Measurements from ENCODE around the gene ZFC3H1. TPM values are rescaled to one million over a fixed set of nuclear protein-coding genes. Genes with fewer than 3 reads are reported as not detected.
A peak's percentile ranks its signal among the peaks of the same experiment; 100 is the strongest.

Gene ZFC3H1
- total and polyA plus RNA-seq, 9 of the 15 experiments (the other 6 are each of a cell fraction or from before 2014, with no cell fraction given) = 14.8 to 80.5 (median 22.1) TPM

DNA sequence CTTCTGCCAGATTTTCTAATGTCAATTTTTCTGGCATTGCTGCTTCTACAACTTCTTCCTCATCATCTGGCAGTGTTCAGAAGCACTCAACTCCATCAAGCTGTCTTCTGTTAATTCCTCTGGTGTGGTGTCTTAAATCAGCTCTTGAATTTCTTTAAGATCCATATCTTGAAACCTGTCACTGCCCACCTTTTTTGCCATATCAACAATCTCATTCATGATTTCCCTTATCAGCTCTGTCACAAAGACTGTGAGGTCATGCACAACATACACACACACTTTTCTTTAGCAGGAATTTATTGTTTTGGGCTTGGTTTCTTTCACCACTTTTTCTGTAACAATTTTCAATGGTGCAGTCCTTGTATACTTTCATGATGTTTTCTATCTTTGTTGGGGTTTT is 7.7 kb upstream of the ZFC3H1 start:
- H3K9me3 ChIP-seq (replicated peaks; ENCODE audit: control insufficient read depth, insufficient read depth, low read depth, low read length) = no peaks in the 10 kb centered on the region
- POLR2A ChIA-PET = no interaction called here
- peaks cover 10% of the 10 kb centered on the region for H3K79me2 ChIP-seq (ENCODE audit: control insufficient read depth, insufficient read depth, low read length)
- H3K27ac ChIP-seq (ENCODE audit: extremely low read depth, low read depth, low read length) = peak overlapping the region; percentile 65; the same call in 2 of the 3 replicates
- in situ Hi-C loops (cut with MboI) (no loop called here), intact Hi-C loops (cut with micrococcal nuclease) (no loop called here)
- no peaks in the 10 kb centered on the region for H4K20me1 ChIP-seq (replicated peaks; ENCODE audit: control insufficient read depth, insufficient read depth, low read length)
- H3K9ac ChIP-seq (ENCODE audit: insufficient read depth in 1 of 2, low read depth in 2 of 2, low read length in 2 of 2) = peak overlapping the region in 1 of 2 experiments; percentile 38; a peak in 2 of 4 replicates
- no TSS peak for BruUV-seq (replicated peaks)
- H3K4me1 ChIP-seq (replicated peaks in 1 of 2; ENCODE audit: control insufficient read depth in 2 of 2, insufficient read depth in 2 of 2, low read length in 2 of 2) = peaks cover 0 to 27% of the 10 kb centered on the region in 2 experiments; a peak in 2 of 5 replicates
- peak; percentile 6; the same call in 2 of the 3 replicates for ATAC-seq
- CTCF ChIA-PET (ENCODE audit: low intra/inter-chr PET ratio) = no interaction called here
- 0 out of 2 replicates have a peak, but pooled peaks have one; percentile 5 for TF ChIP-seq CBFA2T2 (conservative IDR thresholded peaks at IDR 0.05)
- TF ChIP-seq C11orf30 (IDR thresholded peaks at IDR 0.05; ENCODE audit: low read depth) = peak; percentile 22; the same call in 1 of the 2 replicates
- no peak for TF ChIP-seq CHD1 (IDR thresholded peaks at IDR 0.05; ENCODE audit: low read length)
- no peak for TF ChIP-seq GATA2 (CRISPR knock-in tag; IDR thresholded peaks at IDR 0.05)
- 0 out of 4 replicates have a peak, but pooled peaks of 1 of the 2 experiments have one; percentile 15 for TF ChIP-seq KDM1A (IDR thresholded peaks at IDR 0.05)
- 0 out of 2 replicates have a peak, but pooled peaks have one; percentile 23 for TF ChIP-seq ATF7 (IDR thresholded peaks at IDR 0.05)
- TF ChIP-seq ATF1 (CRISPR knock-in tag; IDR thresholded peaks at IDR 0.05) = no peak
- TF ChIP-seq ATF1 (tag; IDR thresholded peaks at IDR 0.05) = peak; percentile 31; the same call in 1 of the 2 replicates
- no peak for TF ChIP-seq ZNF512 (tag; IDR thresholded peaks at IDR 0.05)
- peak; percentile 57; the same call in 1 of the 2 replicates for TF ChIP-seq JUND (IDR thresholded peaks at IDR 0.05; ENCODE audit: borderline replicate concordance, low read depth, low read length)
- no peak; the same call in 2 of the 3 replicates for TF ChIP-seq JUND (tag; IDR thresholded peaks at IDR 0.05; ENCODE audit: borderline replicate concordance, low read depth, low read length)
- peak; percentile 39 for TF ChIP-seq MEIS2 (IDR thresholded peaks at IDR 0.05; ENCODE audit: partially characterized antibody)
- no peak for TF ChIP-seq PBX2 (CRISPR knock-in tag; IDR thresholded peaks at IDR 0.05; ENCODE audit: low read depth)
- TF ChIP-seq PBX2 (tag; conservative IDR thresholded peaks at IDR 0.05; ENCODE audit: low read depth) = 0 out of 2 replicates have a peak, but pooled peaks have one; percentile 8
- TF ChIP-seq ZNF316 (IDR thresholded peaks at IDR 0.05) = peak; percentile 37
- H3K36me3 ChIP-seq (ENCODE audit: control insufficient read depth, insufficient read depth, low read length) = no peaks in the 10 kb centered on the region
- H3K9me1 ChIP-seq (ENCODE audit: control insufficient read depth, insufficient read depth, low read length) = no peaks in the 10 kb centered on the region
- FAIRE-seq = no peak
- H2AFZ ChIP-seq (ENCODE audit: low read depth, low read length) = peak overlapping the region; percentile 69; the same call in 1 of the 2 replicates
- DNase-seq (ENCODE audit: extremely low read depth in 1 of 4, low spot score in 3 of 4) = no peak
- H3K27me3 ChIP-seq (ENCODE audit: control insufficient read depth in 2 of 2, insufficient read depth in 2 of 2, low read length in 2 of 2) = no peaks in the 10 kb centered on the region
- H3K4me3 ChIP-seq = no peak overlapping the region
- peak overlapping the region; percentile 59 for H3K4me2 ChIP-seq (ENCODE audit: insufficient read depth, low read length)

All from K562 (cell line).